GM10248 (cell line): ENCODE results near the gene BPIFB4.

Experiments
- CTCF ChIA-PET: fragments of 300-600 bp; sonication (Branson Sonifier 250); formaldehyde crosslinking; extraction: SDS; loops from one replicate; lab custom pipeline; 2021; ENCODE audit warnings: antibody characterized with exemption; lab: Yijun Ruan, JAX
- POLR2A ChIA-PET: fragments of 350-650 bp; sonication (Branson Sonifier 250); formaldehyde crosslinking; extraction: SDS; loops from one replicate; lab custom pipeline; 2020; ENCODE audit warnings: antibody characterized with exemption; lab: Yijun Ruan, JAX
- DNase-seq: peaks from one replicate; pipeline ENCODE4 v3.0.0; 2012; ENCODE audit errors: extremely low spot score
- CTCF ChIP-seq: IDR thresholded peaks from 2 replicates; pipeline ENCODE4 v1.5.1; 2012; ENCODE audit warnings: mild to moderate bottlenecking, low read depth; ENCODE audit errors: extremely low read depth, missing control alignments, control extremely low read depth

BPIFB4 gene

GRCh38 chr20:33159713-33160112 lies 80.3 kb downstream of the BPIFB4 start:
- TF ChIP-seq CTCF, result no peak
- DNase-seq, result no peak
- CTCF ChIA-PET, result no interaction called here
- POLR2A ChIA-PET, result no interaction called here

GRCh38 chr20:33160681-33161080 lies 81.2 kb downstream of the BPIFB4 start:
- ChIA-PET POLR2A (no interaction called here), CTCF (no interaction called here)
- no peak for DNase-seq
- no peak for TF ChIP-seq CTCF
